Glutamatergic neuron (in vitro differentiated cells): ENCODE data around the gene SHB. TPM values are rescaled to one million over a fixed set of nuclear protein-coding genes. Genes with fewer than 3 reads are reported as not detected.
A peak's percentile ranks its signal among the peaks of the same experiment; 100 is the strongest.

ENCODE experiments used
- DNase-seq: peaks from one replicate; pipeline ENCODE4 v3.0.0; 2022
- H3K27ac Mint-ChIP-seq: one replicate; pipeline ENCODE4 v1.8.0; 2020; ENCODE audit warnings: mild to moderate bottlenecking, mixed read lengths, inconsistent platforms; ENCODE audit not compliant: unreplicated experiment
- H3K27me3 Mint-ChIP-seq: one replicate; pipeline ENCODE4 v1.8.0; 2020; ENCODE audit warnings: mild to moderate bottlenecking, moderate library complexity, mixed read lengths, inconsistent platforms; ENCODE audit not compliant: unreplicated experiment
- H3K36me3 Mint-ChIP-seq: one replicate; pipeline ENCODE4 v1.8.0; 2020; ENCODE audit warnings: mild to moderate bottlenecking, mixed read lengths, inconsistent platforms; ENCODE audit not compliant: unreplicated experiment
- H3K4me1 Mint-ChIP-seq: one replicate; pipeline ENCODE4 v1.8.0; 2020; ENCODE audit warnings: mild to moderate bottlenecking, low read depth, mixed read lengths, inconsistent platforms; ENCODE audit not compliant: unreplicated experiment
- H3K4me3 Mint-ChIP-seq: one replicate; pipeline ENCODE4 v1.8.0; 2020; ENCODE audit warnings: mild to moderate bottlenecking, mixed read lengths, inconsistent platforms; ENCODE audit not compliant: unreplicated experiment
- H3K9me3 Mint-ChIP-seq: one replicate; pipeline ENCODE4 v1.8.0; 2020; ENCODE audit warnings: mild to moderate bottlenecking, moderate library complexity, mixed read lengths, inconsistent platforms; ENCODE audit not compliant: unreplicated experiment
- CTCF ChIP-seq: fragments of 200-600 bp; sonication (generic); IDR thresholded peaks from one replicate; pipeline ENCODE4 v1.5.0; 2021; ENCODE audit not compliant: partially characterized antibody, unreplicated experiment
- total RNA-seq: library from RNA; stranded (reverse); fragmentation: NEBNext Ultra II Directional; extraction: Animal tissue kit (Norgen Biotek cat#: 25700); gene quantifications from one replicate; pipeline ENCODE4 v1.2.1, GENCODE V29; 2021; ENCODE audit not compliant: unreplicated experiment

The SHB gene
- total RNA-seq, 1 donor from 2014 or later: 31.7 TPM

GRCh38 chr9:38107405-38107804, 38.4 kb upstream of the SHB start:
- H3K4me1 Mint-ChIP-seq: peaks cover 10% of the 10 kb centered on the region
- no peak overlapping the region for H3K4me3 Mint-ChIP-seq
- no peaks in the 10 kb centered on the region for H3K27me3 Mint-ChIP-seq
- no peaks in the 10 kb centered on the region for H3K36me3 Mint-ChIP-seq
- DNase-seq: no peak
- TF ChIP-seq CTCF: no peak
- no peaks in the 10 kb centered on the region for H3K9me3 Mint-ChIP-seq
- H3K27ac Mint-ChIP-seq: no peak overlapping the region

- no peak overlapping the region for H3K4me3 Mint-ChIP-seq
- no peaks in the 10 kb centered on the region for H3K36me3 Mint-ChIP-seq
- peak overlapping the region; percentile 5 for H3K27ac Mint-ChIP-seq
- no peaks in the 10 kb centered on the region for H3K27me3 Mint-ChIP-seq
- DNase-seq: no peak
- peaks cover 10% of the 10 kb centered on the region for H3K4me1 Mint-ChIP-seq
- TF ChIP-seq CTCF: no peak
- no peaks in the 10 kb centered on the region for H3K9me3 Mint-ChIP-seq
Measured at GRCh38 chr9:38106488-38106887, 37.5 kb upstream of the SHB start.

GRCh38 chr9:38103340-38103739, 34.3 kb upstream of the SHB start:
- peaks cover 8% of the 10 kb centered on the region for H3K4me1 Mint-ChIP-seq
- H3K27ac Mint-ChIP-seq: no peak overlapping the region
- H3K9me3 Mint-ChIP-seq: no peaks in the 10 kb centered on the region
- TF ChIP-seq CTCF: no peak
- DNase-seq: no peak
- H3K4me3 Mint-ChIP-seq: no peak overlapping the region
- no peaks in the 10 kb centered on the region for H3K27me3 Mint-ChIP-seq
- H3K36me3 Mint-ChIP-seq: peaks cover 9% of the 10 kb centered on the region

- Mint-ChIP-seq H3K27ac (no peak overlapping the region), H3K36me3 (peaks cover 9% of the 10 kb centered on the region), H3K4me1 (no peaks in the 10 kb centered on the region), H3K27me3 (no peaks in the 10 kb centered on the region), H3K9me3 (no peaks in the 10 kb centered on the region), H3K4me3 (no peak overlapping the region)
- DNase-seq: no peak
- no peak for TF ChIP-seq CTCF
Measured at GRCh38 chr9:38101423-38101822, 32.4 kb upstream of the SHB start.

GRCh38 chr9:38096238-38096805, 27.3 kb upstream of the SHB start:
- H3K4me1 Mint-ChIP-seq: no peaks in the 10 kb centered on the region

More at GRCh38 chr9:38096238-38096805, 27.3 kb upstream of the SHB start:
- no peak for TF ChIP-seq CTCF
- Mint-ChIP-seq H3K9me3 (no peaks in the 10 kb centered on the region), H3K27ac (no peak overlapping the region), H3K36me3 (peaks cover 14% of the 10 kb centered on the region), H3K4me3 (no peak overlapping the region), H3K27me3 (no peaks in the 10 kb centered on the region)
- DNase-seq: no peak
